GM23338 (cell line): ENCODE data around the gene CMSS1. TPM values are rescaled to one million over a fixed set of nuclear protein-coding genes. Genes with fewer than 3 reads are reported as not detected.

Experiments used
- ATAC-seq: fragments of 200-7000 bp; cut with Tn5 transposase; 3 replicates; pipeline ENCODE4 v1.9.1; 2020
- DNase-seq: peaks from one replicate; pipeline ENCODE4 v3.0.0-alpha.2; 2015; ENCODE audit warnings: low spot score
- H2AFZ ChIP-seq: fragments of 200-600 bp; sonication (generic); 2 replicates; pipeline ENCODE4 v1.8.0; 2016; ENCODE audit warnings: antibody characterized with exemption, mild to moderate bottlenecking, moderate library complexity
- H3F3A ChIP-seq: fragments of 200-600 bp; sonication (generic); replicated peaks from 2 replicates; pipeline ENCODE4 v1.8.0; 2017; ENCODE audit warnings: antibody characterized with exemption, mixed run types, low read depth
- H3K27ac ChIP-seq: fragments of 200-600 bp; sonication (generic); 2 replicates; pipeline ENCODE4 v1.6.1; 2016; ENCODE audit warnings: low read depth
- H3K27me3 ChIP-seq: fragments of 200-600 bp; sonication (generic); 2 replicates; pipeline ENCODE4 v1.8.0; 2016; ENCODE audit warnings: mild to moderate bottlenecking, mixed run types, moderate library complexity; ENCODE audit not compliant: insufficient read depth
- H3K36me3 ChIP-seq: fragments of 200-600 bp; sonication (generic); 2 replicates; pipeline ENCODE4 v1.8.0; 2016; ENCODE audit warnings: mild to moderate bottlenecking; ENCODE audit not compliant: insufficient read depth
- H3K4me1 ChIP-seq: fragments of 200-600 bp; sonication (generic); 2 replicates; pipeline ENCODE4 v1.8.0; 2016; ENCODE audit warnings: mild to moderate bottlenecking, moderate library complexity; ENCODE audit not compliant: insufficient read depth
- H3K4me2 ChIP-seq: fragments of 200-600 bp; sonication (generic); 2 replicates; pipeline ENCODE4 v1.7.1; 2017; ENCODE audit warnings: mixed run types
- H3K4me3 ChIP-seq: fragments of 200-600 bp; sonication (generic); 2 replicates; pipeline ENCODE4 v1.6.1; 2016; ENCODE audit warnings: mixed run types
- H3K79me2 ChIP-seq: fragments of 200-600 bp; sonication (generic); replicated peaks from 2 replicates; pipeline ENCODE4 v1.8.0; 2017; ENCODE audit warnings: mild to moderate bottlenecking; ENCODE audit not compliant: insufficient read depth
- H3K9me2 ChIP-seq: fragments of 200-600 bp; sonication (generic); 2 replicates; pipeline ENCODE4 v1.8.0; 2017; ENCODE audit not compliant: insufficient read depth
- H4K20me1 ChIP-seq: fragments of 200-600 bp; sonication (generic); replicated peaks from 2 replicates; pipeline ENCODE4 v1.8.0; 2017; ENCODE audit warnings: mild to moderate bottlenecking; ENCODE audit not compliant: insufficient read depth
- H3K27ac Mint-ChIP-seq: 2 replicates; pipeline ENCODE4 v1.8.0; 2020; ENCODE audit warnings: inconsistent platforms, mild to moderate bottlenecking, moderate library complexity, mixed read lengths
- H3K27me3 Mint-ChIP-seq: 3 replicates; pipeline ENCODE4 v1.8.0; 2022; ENCODE audit warnings: low read depth, mild to moderate bottlenecking, moderate library complexity, mixed read lengths, inconsistent platforms; ENCODE audit not compliant: insufficient read depth, poor library complexity
- H3K36me3 Mint-ChIP-seq: 3 replicates; pipeline ENCODE4 v1.8.0; 2021; ENCODE audit warnings: low read depth, mild to moderate bottlenecking, inconsistent platforms, moderate library complexity, mixed read lengths
- H3K4me1 Mint-ChIP-seq: 3 replicates; pipeline ENCODE4 v1.8.0; 2020; ENCODE audit warnings: mild to moderate bottlenecking, inconsistent platforms, mixed read lengths
- H3K4me3 Mint-ChIP-seq: 3 replicates; pipeline ENCODE4 v1.8.0; 2021; ENCODE audit warnings: moderate library complexity, mild to moderate bottlenecking, inconsistent platforms, mixed read lengths
- H3K9me3 Mint-ChIP-seq: 3 replicates; pipeline ENCODE4 v1.8.0; 2020; ENCODE audit warnings: moderate library complexity, mild to moderate bottlenecking, inconsistent platforms, mixed read lengths
- CREB1 ChIP-seq: fragments of 250-450 bp; sonication (Bioruptor Pico); IDR thresholded peaks from 2 replicates; pipeline ENCODE4 v1.5.0; 2020; ENCODE audit warnings: low read depth, mild to moderate bottlenecking, moderate library complexity
- CTCF ChIP-seq, 2 experiments: fragments of 200-600 bp in 1 of 2; sonication (generic) in 1 of 2; conservative IDR thresholded peaks; 2 replicates each; pipeline versions ENCODE4 v1.5.1 to v1.6.1; 2016 to 2017; ENCODE audit warnings: antibody characterized with exemption in 2 of 2, low read depth in 2 of 2, mild to moderate bottlenecking in 2 of 2, moderate library complexity in 1 of 2
- ETS1 ChIP-seq: IDR thresholded peaks from 2 replicates; pipeline ENCODE4 v1.6.1; 2016; ENCODE audit warnings: antibody characterized with exemption
- EZH2 ChIP-seq: fragments of 200-600 bp; sonication (generic); IDR thresholded peaks from one replicate; pipeline ENCODE4 v1.8.0; 2017; ENCODE audit warnings: antibody characterized with exemption, mild to moderate bottlenecking, low read depth; ENCODE audit not compliant: unreplicated experiment
- EZH2phosphoT487 ChIP-seq: fragments of 200-600 bp; sonication (generic); IDR thresholded peaks from one replicate; pipeline ENCODE4 v1.8.1; 2018; ENCODE audit warnings: antibody characterized with exemption; ENCODE audit not compliant: unreplicated experiment
- JUNB ChIP-seq: IDR thresholded peaks from one replicate; pipeline ENCODE4 v1.6.1; 2016; ENCODE audit warnings: antibody characterized with exemption; ENCODE audit not compliant: unreplicated experiment
- NANOG ChIP-seq: IDR thresholded peaks from 2 replicates; pipeline ENCODE4 v1.6.1; 2016; ENCODE audit warnings: antibody characterized with exemption, borderline replicate concordance
- POLR2AphosphoS5 ChIP-seq: IDR thresholded peaks from 2 replicates; pipeline ENCODE4 v1.6.1; 2016; ENCODE audit warnings: antibody characterized with exemption, low read depth
- STAT1 ChIP-seq: IDR thresholded peaks from one replicate; pipeline ENCODE4 v1.6.1; 2016; ENCODE audit warnings: antibody characterized with exemption; ENCODE audit not compliant: unreplicated experiment
- ZNF114 ChIP-seq: fragments of 250-450 bp; sonication (Bioruptor Pico); IDR thresholded peaks from 2 replicates; pipeline ENCODE4 v1.5.0; 2020; ENCODE audit warnings: mild to moderate bottlenecking, moderate library complexity
- ZNF331 ChIP-seq: fragments of 250-450 bp; sonication (Bioruptor Pico); IDR thresholded peaks from 2 replicates; pipeline ENCODE4 v1.5.0; 2020; ENCODE audit warnings: low read depth, mild to moderate bottlenecking, moderate library complexity
- polyA plus RNA-seq: library from polyadenylated mRNA; unstranded; fragments of >200 nt; fragmentation: Nextera tagmentation; extraction: Ambion mirVana; gene quantifications from 2 replicates; pipeline ENCODE4 v1.2.1, GENCODE V29; 2016
- total RNA-seq: library from RNA; depleted of rRNA; stranded (reverse); fragments of >200 nt; shearing (Covaris generic); gene quantifications from 2 replicates; pipeline ENCODE4 v1.2.3, GENCODE V29; 2014
- TF ChIP-seq, protein P1 (sequence below): IDR thresholded peaks from one replicate; pipeline ENCODE4 v1.6.1; 2018; ENCODE audit warnings: antibody characterized with exemption; ENCODE audit not compliant: unreplicated experiment
- TF ChIP-seq, protein P2 (sequence below): fragments of 250-450 bp; sonication (Bioruptor Pico); IDR thresholded peaks from 2 replicates; pipeline ENCODE4 v1.5.0; 2020; ENCODE audit warnings: mild to moderate bottlenecking, moderate library complexity

CMSS1 gene
- total and polyA plus RNA-seq, 2 experiments from 2014 or later, result 39.4 to 187 TPM

DNA sequence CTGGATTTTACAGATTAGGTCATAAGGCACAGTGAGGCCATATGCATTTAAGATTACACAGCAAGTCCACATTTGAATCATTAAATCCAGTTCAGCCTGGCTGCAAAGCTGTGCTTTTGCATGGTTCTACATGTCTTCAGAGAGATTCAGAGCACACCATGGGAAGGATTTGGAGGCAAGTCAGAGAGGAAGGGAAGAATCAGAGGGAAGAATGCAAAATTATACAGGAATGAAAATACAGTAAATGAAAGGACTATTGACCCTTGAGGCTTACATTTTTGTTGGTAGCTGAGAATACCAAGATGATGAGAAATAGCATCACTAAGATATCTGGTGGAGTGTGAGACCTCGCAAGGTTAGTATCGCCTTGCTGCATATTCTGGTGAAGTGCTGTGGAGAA is 282.8 kb downstream of the CMSS1 start:
- Histone ChIP-seq H3K27ac (no peak overlapping the region), H3K4me3 (no peak overlapping the region), H3K9me2 (no peaks in the 10 kb centered on the region), H3K79me2 (no peaks in the 10 kb centered on the region), H3K4me2 (no peak overlapping the region), H3K4me1 (0 out of 2 replicates have a peak, but pooled peaks cover 7% of the 10 kb centered on the region), H3K27me3 (no peaks in the 10 kb centered on the region), H3F3A (no peaks in the 10 kb centered on the region), H4K20me1 (no peaks in the 10 kb centered on the region), H3K36me3 (no peaks in the 10 kb centered on the region), H2AFZ (no peak overlapping the region)
- Mint-ChIP-seq H3K27ac (no peak overlapping the region), H3K27me3 (peaks cover 1% of the 10 kb centered on the region), H3K4me1 (peaks cover 27% of the 10 kb centered on the region; the same call in 2 of the 3 replicates), H3K9me3 (no peaks in the 10 kb centered on the region), H3K36me3 (no peaks in the 10 kb centered on the region; the same call in 2 of the 3 replicates), H3K4me3 (no peak overlapping the region)
- DNase-seq (no peak), ATAC-seq (no peak)
- TF ChIP-seq JUNB, result no peak
- TF ChIP-seq STAT1, result no peak
- TF ChIP-seq ETS1, result no peak
- TF ChIP-seq, protein P1, sequence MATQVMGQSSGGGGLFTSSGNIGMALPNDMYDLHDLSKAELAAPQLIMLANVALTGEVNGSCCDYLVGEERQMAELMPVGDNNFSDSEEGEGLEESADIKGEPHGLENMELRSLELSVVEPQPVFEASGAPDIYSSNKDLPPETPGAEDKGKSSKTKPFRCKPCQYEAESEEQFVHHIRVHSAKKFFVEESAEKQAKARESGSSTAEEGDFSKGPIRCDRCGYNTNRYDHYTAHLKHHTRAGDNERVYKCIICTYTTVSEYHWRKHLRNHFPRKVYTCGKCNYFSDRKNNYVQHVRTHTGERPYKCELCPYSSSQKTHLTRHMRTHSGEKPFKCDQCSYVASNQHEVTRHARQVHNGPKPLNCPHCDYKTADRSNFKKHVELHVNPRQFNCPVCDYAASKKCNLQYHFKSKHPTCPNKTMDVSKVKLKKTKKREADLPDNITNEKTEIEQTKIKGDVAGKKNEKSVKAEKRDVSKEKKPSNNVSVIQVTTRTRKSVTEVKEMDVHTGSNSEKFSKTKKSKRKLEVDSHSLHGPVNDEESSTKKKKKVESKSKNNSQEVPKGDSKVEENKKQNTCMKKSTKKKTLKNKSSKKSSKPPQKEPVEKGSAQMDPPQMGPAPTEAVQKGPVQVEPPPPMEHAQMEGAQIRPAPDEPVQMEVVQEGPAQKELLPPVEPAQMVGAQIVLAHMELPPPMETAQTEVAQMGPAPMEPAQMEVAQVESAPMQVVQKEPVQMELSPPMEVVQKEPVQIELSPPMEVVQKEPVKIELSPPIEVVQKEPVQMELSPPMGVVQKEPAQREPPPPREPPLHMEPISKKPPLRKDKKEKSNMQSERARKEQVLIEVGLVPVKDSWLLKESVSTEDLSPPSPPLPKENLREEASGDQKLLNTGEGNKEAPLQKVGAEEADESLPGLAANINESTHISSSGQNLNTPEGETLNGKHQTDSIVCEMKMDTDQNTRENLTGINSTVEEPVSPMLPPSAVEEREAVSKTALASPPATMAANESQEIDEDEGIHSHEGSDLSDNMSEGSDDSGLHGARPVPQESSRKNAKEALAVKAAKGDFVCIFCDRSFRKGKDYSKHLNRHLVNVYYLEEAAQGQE, result no peak
- no peak for TF ChIP-seq EZH2phosphoT487
- TF ChIP-seq ZNF331 (CRISPR knock-in tag), result no peak
- no peak for TF ChIP-seq POLR2AphosphoS5
- TF ChIP-seq NANOG, result no peak
- no peak for TF ChIP-seq CREB1
- no peak for TF ChIP-seq ZNF114
- TF ChIP-seq EZH2, result no peak
- TF ChIP-seq, protein P2, sequence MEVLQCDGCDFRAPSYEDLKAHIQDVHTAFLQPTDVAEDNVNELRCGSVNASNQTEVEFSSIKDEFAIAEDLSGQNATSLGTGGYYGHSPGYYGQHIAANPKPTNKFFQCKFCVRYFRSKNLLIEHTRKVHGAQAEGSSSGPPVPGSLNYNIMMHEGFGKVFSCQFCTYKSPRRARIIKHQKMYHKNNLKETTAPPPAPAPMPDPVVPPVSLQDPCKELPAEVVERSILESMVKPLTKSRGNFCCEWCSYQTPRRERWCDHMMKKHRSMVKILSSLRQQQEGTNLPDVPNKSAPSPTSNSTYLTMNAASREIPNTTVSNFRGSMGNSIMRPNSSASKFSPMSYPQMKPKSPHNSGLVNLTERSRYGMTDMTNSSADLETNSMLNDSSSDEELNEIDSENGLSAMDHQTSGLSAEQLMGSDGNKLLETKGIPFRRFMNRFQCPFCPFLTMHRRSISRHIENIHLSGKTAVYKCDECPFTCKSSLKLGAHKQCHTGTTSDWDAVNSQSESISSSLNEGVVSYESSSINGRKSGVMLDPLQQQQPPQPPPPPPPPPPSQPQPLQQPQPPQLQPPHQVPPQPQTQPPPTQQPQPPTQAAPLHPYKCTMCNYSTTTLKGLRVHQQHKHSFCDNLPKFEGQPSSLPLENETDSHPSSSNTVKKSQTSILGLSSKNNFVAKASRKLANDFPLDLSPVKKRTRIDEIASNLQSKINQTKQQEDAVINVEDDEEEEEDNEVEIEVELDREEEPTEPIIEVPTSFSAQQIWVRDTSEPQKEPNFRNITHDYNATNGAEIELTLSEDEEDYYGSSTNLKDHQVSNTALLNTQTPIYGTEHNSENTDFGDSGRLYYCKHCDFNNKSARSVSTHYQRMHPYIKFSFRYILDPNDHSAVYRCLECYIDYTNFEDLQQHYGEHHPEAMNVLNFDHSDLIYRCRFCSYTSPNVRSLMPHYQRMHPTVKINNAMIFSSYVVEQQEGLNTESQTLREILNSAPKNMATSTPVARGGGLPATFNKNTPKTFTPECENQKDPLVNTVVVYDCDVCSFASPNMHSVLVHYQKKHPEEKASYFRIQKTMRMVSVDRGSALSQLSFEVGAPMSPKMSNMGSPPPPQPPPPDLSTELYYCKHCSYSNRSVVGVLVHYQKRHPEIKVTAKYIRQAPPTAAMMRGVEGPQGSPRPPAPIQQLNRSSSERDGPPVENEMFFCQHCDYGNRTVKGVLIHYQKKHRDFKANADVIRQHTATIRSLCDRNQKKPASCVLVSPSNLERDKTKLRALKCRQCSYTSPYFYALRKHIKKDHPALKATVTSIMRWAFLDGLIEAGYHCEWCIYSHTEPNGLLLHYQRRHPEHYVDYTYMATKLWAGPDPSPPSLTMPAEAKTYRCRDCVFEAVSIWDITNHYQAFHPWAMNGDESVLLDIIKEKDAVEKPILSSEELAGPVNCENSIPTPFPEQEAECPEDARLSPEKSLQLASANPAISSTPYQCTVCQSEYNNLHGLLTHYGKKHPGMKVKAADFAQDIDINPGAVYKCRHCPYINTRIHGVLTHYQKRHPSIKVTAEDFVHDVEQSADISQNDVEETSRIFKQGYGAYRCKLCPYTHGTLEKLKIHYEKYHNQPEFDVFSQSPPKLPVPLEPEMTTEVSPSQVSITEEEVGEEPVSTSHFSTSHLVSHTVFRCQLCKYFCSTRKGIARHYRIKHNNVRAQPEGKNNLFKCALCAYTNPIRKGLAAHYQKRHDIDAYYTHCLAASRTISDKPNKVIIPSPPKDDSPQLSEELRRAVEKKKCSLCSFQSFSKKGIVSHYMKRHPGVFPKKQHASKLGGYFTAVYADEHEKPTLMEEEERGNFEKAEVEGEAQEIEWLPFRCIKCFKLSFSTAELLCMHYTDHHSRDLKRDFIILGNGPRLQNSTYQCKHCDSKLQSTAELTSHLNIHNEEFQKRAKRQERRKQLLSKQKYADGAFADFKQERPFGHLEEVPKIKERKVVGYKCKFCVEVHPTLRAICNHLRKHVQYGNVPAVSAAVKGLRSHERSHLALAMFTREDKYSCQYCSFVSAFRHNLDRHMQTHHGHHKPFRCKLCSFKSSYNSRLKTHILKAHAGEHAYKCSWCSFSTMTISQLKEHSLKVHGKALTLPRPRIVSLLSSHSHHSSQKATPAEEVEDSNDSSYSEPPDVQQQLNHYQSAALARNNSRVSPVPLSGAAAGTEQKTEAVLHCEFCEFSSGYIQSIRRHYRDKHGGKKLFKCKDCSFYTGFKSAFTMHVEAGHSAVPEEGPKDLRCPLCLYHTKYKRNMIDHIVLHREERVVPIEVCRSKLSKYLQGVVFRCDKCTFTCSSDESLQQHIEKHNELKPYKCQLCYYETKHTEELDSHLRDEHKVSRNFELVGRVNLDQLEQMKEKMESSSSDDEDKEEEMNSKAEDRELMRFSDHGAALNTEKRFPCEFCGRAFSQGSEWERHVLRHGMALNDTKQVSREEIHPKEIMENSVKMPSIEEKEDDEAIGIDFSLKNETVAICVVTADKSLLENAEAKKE (CRISPR knock-in tag), result no peak
- no peak for TF ChIP-seq CTCF (conservative IDR thresholded peaks at IDR 0.05; ENCODE audit: low read depth in 2 of 2)
